ENCODE results near the gene WNK1.

Gene WNK1

DNA sequence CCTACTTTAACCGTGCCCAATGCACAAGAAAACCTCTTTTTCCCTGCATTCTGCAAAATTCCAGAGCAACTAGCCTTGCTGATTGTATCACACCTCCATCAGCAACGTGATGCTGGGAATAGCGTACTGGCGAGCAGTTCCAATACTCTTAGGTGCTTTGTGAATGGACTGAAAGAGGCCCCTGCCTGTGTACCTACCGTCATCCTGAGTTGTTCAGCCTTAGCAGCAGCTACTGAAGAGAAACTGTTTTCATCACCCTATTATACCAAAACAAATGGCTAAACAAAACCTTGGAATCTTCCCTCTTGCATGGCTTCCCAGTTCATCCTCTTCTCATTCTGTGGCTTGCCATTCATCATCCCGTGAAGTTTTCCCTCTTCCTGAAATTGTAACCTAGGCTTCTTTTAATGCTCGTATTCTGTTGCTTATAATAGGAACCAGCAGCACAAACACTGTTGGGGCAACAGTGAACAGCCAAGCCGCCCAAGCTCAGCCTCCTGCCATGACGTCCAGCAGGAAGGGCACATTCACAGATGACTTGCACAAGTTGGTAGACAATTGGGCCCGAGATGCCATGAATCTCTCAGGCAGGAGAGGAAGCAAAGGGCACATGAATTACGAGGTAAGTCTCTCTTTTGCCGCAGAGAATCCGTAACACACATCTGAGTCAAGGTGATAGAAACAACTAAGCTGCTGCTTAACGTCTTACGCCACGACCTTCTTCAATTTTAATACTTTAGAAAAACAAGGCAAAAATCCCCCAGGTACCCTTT is 155.2 kb downstream of the WNK1 start:
- Histone ChIP-seq H3K4me3 (ENCODE audit: low read depth, low read length) (no peak overlapping the region), H3K9me3 (ENCODE audit: control insufficient read depth, low read length) (no peaks in the 10 kb centered on the region), H3K9ac (no peak overlapping the region), H2AFZ (no peak overlapping the region), H3K4me1 (peaks cover 6% of the 10 kb centered on the region), H3K27me3 (ENCODE audit: control insufficient read depth, insufficient read depth, low read length) (no peaks in the 10 kb centered on the region), H3K79me2 (peaks cover 7% of the 10 kb centered on the region), H3K36me3 (ENCODE audit: control insufficient read depth, insufficient read depth, low read length) (no peaks in the 10 kb centered on the region), H3K4me2 (ENCODE audit: low read length) (no peak overlapping the region), H3K27ac (no peak overlapping the region)
- TF ChIP-seq, protein P1, sequence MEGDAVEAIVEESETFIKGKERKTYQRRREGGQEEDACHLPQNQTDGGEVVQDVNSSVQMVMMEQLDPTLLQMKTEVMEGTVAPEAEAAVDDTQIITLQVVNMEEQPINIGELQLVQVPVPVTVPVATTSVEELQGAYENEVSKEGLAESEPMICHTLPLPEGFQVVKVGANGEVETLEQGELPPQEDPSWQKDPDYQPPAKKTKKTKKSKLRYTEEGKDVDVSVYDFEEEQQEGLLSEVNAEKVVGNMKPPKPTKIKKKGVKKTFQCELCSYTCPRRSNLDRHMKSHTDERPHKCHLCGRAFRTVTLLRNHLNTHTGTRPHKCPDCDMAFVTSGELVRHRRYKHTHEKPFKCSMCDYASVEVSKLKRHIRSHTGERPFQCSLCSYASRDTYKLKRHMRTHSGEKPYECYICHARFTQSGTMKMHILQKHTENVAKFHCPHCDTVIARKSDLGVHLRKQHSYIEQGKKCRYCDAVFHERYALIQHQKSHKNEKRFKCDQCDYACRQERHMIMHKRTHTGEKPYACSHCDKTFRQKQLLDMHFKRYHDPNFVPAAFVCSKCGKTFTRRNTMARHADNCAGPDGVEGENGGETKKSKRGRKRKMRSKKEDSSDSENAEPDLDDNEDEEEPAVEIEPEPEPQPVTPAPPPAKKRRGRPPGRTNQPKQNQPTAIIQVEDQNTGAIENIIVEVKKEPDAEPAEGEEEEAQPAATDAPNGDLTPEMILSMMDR (IDR thresholded peaks at IDR 0.05): no peak

DNA sequence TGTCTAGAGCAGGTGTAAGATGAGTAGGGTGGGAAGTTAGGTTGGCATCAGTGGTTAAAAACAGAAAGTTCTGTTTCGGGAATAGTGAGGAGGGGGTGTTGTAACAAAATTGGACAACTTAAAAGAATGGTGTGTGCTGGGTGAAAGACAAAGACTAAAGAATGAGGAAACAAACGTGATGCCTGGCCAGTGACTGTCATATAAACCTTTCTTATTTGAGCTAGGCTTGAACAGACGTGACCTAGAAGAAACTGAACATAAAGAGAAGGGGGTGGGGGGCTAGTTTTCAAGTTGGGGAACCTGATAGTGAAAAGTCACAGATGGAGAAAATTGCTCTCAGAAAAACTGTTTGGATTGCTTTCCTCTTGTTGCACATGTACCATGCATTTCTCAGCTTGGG is 157.5 kb downstream of the WNK1 start:
- Histone ChIP-seq H3K79me2 (peaks cover 2% of the 10 kb centered on the region), H3K27me3 (ENCODE audit: control insufficient read depth, insufficient read depth, low read length) (no peaks in the 10 kb centered on the region), H2AFZ (no peak overlapping the region), H3K27ac (no peak overlapping the region), H3K36me3 (ENCODE audit: control insufficient read depth, insufficient read depth, low read length) (no peaks in the 10 kb centered on the region), H3K9ac (no peak overlapping the region), H3K4me1 (no peaks in the 10 kb centered on the region), H3K4me3 (ENCODE audit: low read depth, low read length) (no peak overlapping the region), H3K9me3 (ENCODE audit: control insufficient read depth, low read length) (no peaks in the 10 kb centered on the region), H3K4me2 (ENCODE audit: low read length) (no peak overlapping the region)
- TF ChIP-seq, protein P1 (IDR thresholded peaks at IDR 0.05): no peak

DNA sequence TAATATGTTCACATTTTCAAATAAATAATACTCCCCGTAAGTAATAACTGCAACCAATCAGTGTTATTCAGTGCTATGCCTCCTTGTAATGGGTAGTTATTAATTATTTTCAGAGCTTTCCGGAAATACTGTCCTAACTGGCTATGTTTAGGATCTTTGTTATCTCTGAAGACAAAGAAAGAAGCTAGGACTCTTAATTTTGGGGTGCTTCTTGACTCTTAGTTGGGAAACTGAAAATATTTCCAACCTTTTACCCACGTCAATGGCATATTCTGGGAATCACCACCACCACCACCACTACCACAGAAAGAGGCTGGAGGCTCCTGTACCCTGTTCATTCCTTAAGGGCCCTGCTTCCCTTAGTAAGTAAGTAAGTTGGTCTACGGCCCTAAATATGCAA is 158.0 kb downstream of the WNK1 start:
- H3K27ac ChIP-seq: no peak overlapping the region
- H3K36me3 ChIP-seq (ENCODE audit: control insufficient read depth, insufficient read depth, low read length): no peaks in the 10 kb centered on the region
- no peak overlapping the region for H3K9ac ChIP-seq
- no peak overlapping the region for H3K4me3 ChIP-seq (ENCODE audit: low read depth, low read length)
- no peaks in the 10 kb centered on the region for H3K4me1 ChIP-seq
- no peaks in the 10 kb centered on the region for H3K27me3 ChIP-seq (ENCODE audit: control insufficient read depth, insufficient read depth, low read length)
- H3K4me2 ChIP-seq (ENCODE audit: low read length): no peak overlapping the region
- H3K9me3 ChIP-seq (ENCODE audit: control insufficient read depth, low read length): no peaks in the 10 kb centered on the region
- H2AFZ ChIP-seq: no peak overlapping the region
- H3K79me2 ChIP-seq: peaks cover 2% of the 10 kb centered on the region
- TF ChIP-seq, protein P1 (IDR thresholded peaks at IDR 0.05): no peak

DNA sequence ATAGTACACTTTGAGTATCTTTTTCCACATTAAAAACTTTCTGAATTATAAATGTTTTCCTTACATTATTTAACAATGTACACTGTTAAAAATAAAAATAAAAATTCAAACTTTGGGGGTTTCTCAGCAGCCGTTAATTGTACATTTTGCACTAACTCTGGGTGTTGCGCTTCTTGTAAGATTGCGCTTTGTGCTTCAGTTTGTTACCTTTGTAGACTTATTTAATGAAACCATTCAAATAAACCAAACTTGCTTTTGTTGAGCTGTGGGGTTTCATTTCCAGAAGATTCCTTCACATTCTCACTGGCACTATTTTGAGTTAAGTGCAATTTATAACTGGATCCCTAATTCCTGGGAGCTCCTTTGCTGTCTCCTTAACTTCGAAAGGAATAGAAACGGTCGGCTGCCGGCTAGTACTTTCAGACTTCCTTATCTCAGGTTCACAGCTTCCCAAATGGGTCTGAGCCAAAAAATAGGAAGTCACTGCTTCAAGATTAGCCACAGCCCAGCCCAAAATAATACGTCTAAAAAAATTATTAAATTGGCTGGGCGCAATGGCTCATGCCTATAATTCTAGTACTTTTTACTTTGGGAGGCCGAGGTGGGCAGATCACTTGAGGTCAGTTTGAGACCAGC is 158.9 kb downstream of the WNK1 start:
- Histone ChIP-seq H3K36me3 (ENCODE audit: control insufficient read depth, insufficient read depth, low read length) (no peaks in the 10 kb centered on the region), H3K79me2 (peaks cover 2% of the 10 kb centered on the region), H2AFZ (no peak overlapping the region), H3K27me3 (ENCODE audit: control insufficient read depth, insufficient read depth, low read length) (no peaks in the 10 kb centered on the region), H3K4me1 (no peaks in the 10 kb centered on the region), H3K9me3 (ENCODE audit: control insufficient read depth, low read length) (no peaks in the 10 kb centered on the region), H3K4me3 (ENCODE audit: low read depth, low read length) (no peak overlapping the region), H3K4me2 (ENCODE audit: low read length) (no peak overlapping the region), H3K27ac (no peak overlapping the region), H3K9ac (no peak overlapping the region)
- TF ChIP-seq, protein P1 (IDR thresholded peaks at IDR 0.05): no peak

Measured in parathyroid adenoma (tissue), 2 donors.